GM12873 (cell line): ENCODE data around the gene MYO1F.
A peak's percentile ranks its signal among the peaks of the same experiment; 100 is the strongest.

ENCODE experiments used
- CTCF ChIP-seq: IDR thresholded peaks from 2 replicates; pipeline ENCODE4 v1.5.1; 2012; ENCODE audit warnings: low read depth, mild to moderate bottlenecking, moderate library complexity, low read length, control low read depth; ENCODE audit not compliant: insufficient read depth; ENCODE audit errors: missing control alignments

MYO1F gene

GRCh38 chr19:8491574-8491973, 85.7 kb downstream of the MYO1F start:
- peak; percentile 24 for TF ChIP-seq CTCF

GRCh38 chr19:8490873-8491272, 86.4 kb downstream of the MYO1F start:
- no peak for TF ChIP-seq CTCF

GRCh38 chr19:8490395-8490760, 86.9 kb downstream of the MYO1F start:
- TF ChIP-seq CTCF = no peak

GRCh38 chr19:8489561-8490394, 87.5 kb downstream of the MYO1F start:
- TF ChIP-seq CTCF = no peak

- no peak for TF ChIP-seq CTCF
These were observed 88.9 kb downstream of the MYO1F start for GRCh38 chr19:8488365-8488764.

GRCh38 chr19:8487137-8487851, 89.9 kb downstream of the MYO1F start:
- TF ChIP-seq CTCF = peak; percentile 17

GRCh38 chr19:8486661-8487136, 90.5 kb downstream of the MYO1F start:
- TF ChIP-seq CTCF = no peak
